CD4-positive, alpha-beta T cell (primary cell): Measurements from ENCODE around the gene CSTPP1. TPM values are rescaled to one million over a fixed set of nuclear protein-coding genes. Genes with fewer than 3 reads are reported as not detected.

Experiments used
- ATAC-seq: fragments of 200-7000 bp; cut with Tn5 transposase; one replicate; pipeline ENCODE4 v1.10.0; 2022; ENCODE audit warnings: mild to moderate bottlenecking; ENCODE audit not compliant: poor library complexity
- CTCF ChIA-PET: fragments of 350-600 bp; sonication (Branson Sonifier 250); formaldehyde crosslinking; loops from one replicate; lab custom pipeline; 2021; ENCODE audit warnings: antibody characterized with exemption, inconsistent platforms; lab: Charles Lee
- POLR2A ChIA-PET: fragments of 350-600 bp; sonication (Branson Sonifier 250); formaldehyde crosslinking; loops from one replicate; lab custom pipeline; 2021; ENCODE audit warnings: antibody characterized with exemption, inconsistent platforms; lab: Charles Lee
- DNase-seq, 14 experiments: peaks; one replicate each; pipeline ENCODE4 v3.0.0-alpha.2; 2013 to 2020; ENCODE audit warnings: mixed read lengths in 2 of 14
- H3K27ac ChIP-seq, 2 donors: one replicate each; pipeline versions ENCODE4 v1.5.1 to v1.7.0; 2013; ENCODE audit warnings: low read length in 2 of 2, low read depth in 1 of 2, mild to moderate bottlenecking in 1 of 2
- H3K27me3 ChIP-seq, 2 experiments: 1 replicate in 1 of 2; 2 replicates in 1 of 2; pipeline versions ENCODE4 v1.6.1 to v1.7.0; 2013; ENCODE audit warnings: low read length in 2 of 2, control low read depth in 1 of 2, mild to moderate bottlenecking in 1 of 2, moderate library complexity in 1 of 2; ENCODE audit not compliant: insufficient read depth in 2 of 2, control insufficient read depth in 1 of 2
- H3K36me3 ChIP-seq: one replicate; pipeline ENCODE4 v1.6.1; 2013; ENCODE audit warnings: low read length, control low read depth; ENCODE audit not compliant: insufficient read depth
- H3K4me1 ChIP-seq: one replicate; pipeline ENCODE4 v1.6.1; 2013; ENCODE audit warnings: low read length, control low read depth; ENCODE audit not compliant: insufficient read depth
- H3K4me3 ChIP-seq: one replicate; pipeline ENCODE4 v1.5.1; 2013; ENCODE audit warnings: mild to moderate bottlenecking, low read length, moderate library complexity
- H3K9me3 ChIP-seq, 2 experiments: 1 replicate in 1 of 2; 2 replicates in 1 of 2; pipeline versions ENCODE4 v1.6.1 to v1.7.0; 2013; ENCODE audit warnings: low read length in 2 of 2, mild to moderate bottlenecking in 2 of 2, control low read depth in 1 of 2, moderate library complexity in 1 of 2; ENCODE audit not compliant: control insufficient read depth in 1 of 2, insufficient read depth in 1 of 2
- H3K27ac Mint-ChIP-seq: one replicate; pipeline ENCODE4 v1.8.0; 2020; ENCODE audit warnings: mixed read lengths
- H3K27me3 Mint-ChIP-seq: one replicate; pipeline ENCODE4 v1.8.0; 2021; ENCODE audit warnings: mixed read lengths
- H3K36me3 Mint-ChIP-seq: one replicate; pipeline ENCODE4 v1.8.0; 2021; ENCODE audit warnings: low read depth, mixed read lengths
- H3K4me1 Mint-ChIP-seq: one replicate; pipeline ENCODE4 v1.8.0; 2021; ENCODE audit warnings: low read depth, mixed read lengths
- H3K4me3 Mint-ChIP-seq: one replicate; pipeline ENCODE4 v1.8.0; 2020; ENCODE audit warnings: mild to moderate bottlenecking, mixed read lengths
- H3K9me3 Mint-ChIP-seq: one replicate; pipeline ENCODE4 v1.8.0; 2020; ENCODE audit warnings: mixed read lengths
- CTCF ChIP-seq: fragments of 200-600 bp; IDR thresholded peaks from one replicate; pipeline ENCODE4 v1.8.0; 2022; ENCODE audit warnings: antibody characterized with exemption, mild to moderate bottlenecking
- intact Hi-C, 2 experiments: fragments of 100-400 bp; cut with DNase I in 1 of 2; cut with micrococcal nuclease in 1 of 2; formaldehyde crosslinking; loops; one replicate each; pipeline versions ENCODE4 v1.15.1 to v1.9.0; 2023 to 2025; cut with DNase I, micrococcal nuclease
- total RNA-seq, 174 experiments: library from RNA in 2 of 174; stranded (reverse) in 2 of 174; gene quantifications; one replicate each; pipeline ENCODE4 v1.2.3 and lab custom pipeline; 2021 to 2026

The CSTPP1 gene
- total RNA-seq, 2 experiments from 2014 or later = 6.6 to 7.3 TPM

DNA sequence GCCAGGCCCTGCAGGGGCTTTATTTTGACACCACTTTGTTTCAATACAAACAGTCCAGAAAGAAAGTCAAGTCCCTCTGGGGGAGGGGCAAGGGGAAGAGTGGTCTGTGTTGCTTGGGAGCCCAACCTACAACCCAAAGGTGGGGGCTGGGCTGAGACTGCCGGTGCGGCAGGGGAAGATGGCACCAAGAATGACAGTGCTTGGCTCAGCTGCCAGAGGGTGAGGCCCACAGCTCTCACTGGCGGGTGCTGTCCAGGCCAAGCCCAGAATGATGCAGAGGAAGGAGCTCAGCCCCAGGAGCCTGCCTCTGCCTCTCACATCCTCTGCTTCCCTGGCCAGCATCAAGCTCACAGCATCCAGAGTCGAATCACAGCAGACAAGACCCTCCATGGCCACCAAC is 227.8 kb downstream of the CSTPP1 start:
- POLR2A ChIA-PET = no interaction called here
- peaks cover 57% of the 10 kb centered on the region for H3K36me3 ChIP-seq
- H3K27ac ChIP-seq = no peak overlapping the region
- Mint-ChIP-seq H3K4me1 (no peaks in the 10 kb centered on the region), H3K36me3 (peaks cover 55% of the 10 kb centered on the region), H3K9me3 (no peaks in the 10 kb centered on the region), H3K27ac (no peak overlapping the region), H3K4me3 (no peak overlapping the region), H3K27me3 (no peaks in the 10 kb centered on the region)
- H3K4me3 ChIP-seq = no peak overlapping the region
- CTCF ChIA-PET = no interaction called here
- no peaks in the 10 kb centered on the region for H3K9me3 ChIP-seq
- intact Hi-C loops = no loop called here
- H3K27me3 ChIP-seq = no peaks in the 10 kb centered on the region
- TF ChIP-seq CTCF = no peak
- DNase-seq (peak in 1 of 14 experiments; percentile 9), ATAC-seq (no peak)
- peaks cover 7% of the 10 kb centered on the region for H3K4me1 ChIP-seq

GRCh38 chr11:47165253-47165840 is 228.8 kb downstream of the CSTPP1 start:
- DNase-seq = no peak
- no peak for ATAC-seq
- H3K9me3 Mint-ChIP-seq = no peaks in the 10 kb centered on the region
- ChIA-PET POLR2A (no interaction called here), CTCF (interaction anchor here (1.3 kb wide), 1 partner anchor 12 kb away, joined by 4 read pairs; no protein-coding TSS in a partner anchor)
- no peak for TF ChIP-seq CTCF
- Histone ChIP-seq H3K27ac (no peak overlapping the region), H3K4me1 (peaks cover 7% of the 10 kb centered on the region), H3K4me3 (no peak overlapping the region), H3K27me3 (no peaks in the 10 kb centered on the region), H3K9me3 (no peaks in the 10 kb centered on the region), H3K36me3 (peaks cover 64% of the 10 kb centered on the region)
- intact Hi-C loops = no loop called here
- H3K4me1 Mint-ChIP-seq = no peaks in the 10 kb centered on the region
- H3K36me3 Mint-ChIP-seq = peaks cover 50% of the 10 kb centered on the region
- H3K27ac Mint-ChIP-seq = no peak overlapping the region
- no peaks in the 10 kb centered on the region for H3K27me3 Mint-ChIP-seq
- no peak overlapping the region for H3K4me3 Mint-ChIP-seq

- CTCF ChIA-PET = interaction anchor here (1.3 to 2.0 kb wide), 3 partner anchors 11 to 13 kb away, joined by 3 to 5 read pairs (median 4); partner anchors contain the start of gene ARFGAP2
- H3K9me3 ChIP-seq = no peaks in the 10 kb centered on the region
- ATAC-seq = no peak
- peaks cover 1% of the 10 kb centered on the region for H3K4me1 ChIP-seq
- H3K4me1 Mint-ChIP-seq = peaks cover 6% of the 10 kb centered on the region
- H3K4me3 Mint-ChIP-seq = no peak overlapping the region
- no peaks in the 10 kb centered on the region for H3K9me3 Mint-ChIP-seq
- POLR2A ChIA-PET = no interaction called here
- intact Hi-C loops = no loop called here
- H3K36me3 Mint-ChIP-seq = peaks cover 60% of the 10 kb centered on the region
- no peaks in the 10 kb centered on the region for H3K27me3 ChIP-seq
- no peak for TF ChIP-seq CTCF
- H3K27ac ChIP-seq = no peak overlapping the region
- peaks cover 73% of the 10 kb centered on the region for H3K36me3 ChIP-seq
- H3K27me3 Mint-ChIP-seq = no peaks in the 10 kb centered on the region
- no peak overlapping the region for H3K27ac Mint-ChIP-seq
- peak in 1 of 14 experiments; percentile 17 for DNase-seq
- H3K4me3 ChIP-seq = no peak overlapping the region
Observed at GRCh38 chr11:47166368-47166767, 229.8 kb downstream of the CSTPP1 start.
